DLD1 (cell line): Measurements from ENCODE around the gene CEP250.

Experiments used
- in situ Hi-C: cut with HindIII; loops from 2 replicates; pipeline ENCODE4 v1.10.0; 2017; ENCODE audit warnings: low sequenced_read_pairs

The CEP250 gene, protein sequence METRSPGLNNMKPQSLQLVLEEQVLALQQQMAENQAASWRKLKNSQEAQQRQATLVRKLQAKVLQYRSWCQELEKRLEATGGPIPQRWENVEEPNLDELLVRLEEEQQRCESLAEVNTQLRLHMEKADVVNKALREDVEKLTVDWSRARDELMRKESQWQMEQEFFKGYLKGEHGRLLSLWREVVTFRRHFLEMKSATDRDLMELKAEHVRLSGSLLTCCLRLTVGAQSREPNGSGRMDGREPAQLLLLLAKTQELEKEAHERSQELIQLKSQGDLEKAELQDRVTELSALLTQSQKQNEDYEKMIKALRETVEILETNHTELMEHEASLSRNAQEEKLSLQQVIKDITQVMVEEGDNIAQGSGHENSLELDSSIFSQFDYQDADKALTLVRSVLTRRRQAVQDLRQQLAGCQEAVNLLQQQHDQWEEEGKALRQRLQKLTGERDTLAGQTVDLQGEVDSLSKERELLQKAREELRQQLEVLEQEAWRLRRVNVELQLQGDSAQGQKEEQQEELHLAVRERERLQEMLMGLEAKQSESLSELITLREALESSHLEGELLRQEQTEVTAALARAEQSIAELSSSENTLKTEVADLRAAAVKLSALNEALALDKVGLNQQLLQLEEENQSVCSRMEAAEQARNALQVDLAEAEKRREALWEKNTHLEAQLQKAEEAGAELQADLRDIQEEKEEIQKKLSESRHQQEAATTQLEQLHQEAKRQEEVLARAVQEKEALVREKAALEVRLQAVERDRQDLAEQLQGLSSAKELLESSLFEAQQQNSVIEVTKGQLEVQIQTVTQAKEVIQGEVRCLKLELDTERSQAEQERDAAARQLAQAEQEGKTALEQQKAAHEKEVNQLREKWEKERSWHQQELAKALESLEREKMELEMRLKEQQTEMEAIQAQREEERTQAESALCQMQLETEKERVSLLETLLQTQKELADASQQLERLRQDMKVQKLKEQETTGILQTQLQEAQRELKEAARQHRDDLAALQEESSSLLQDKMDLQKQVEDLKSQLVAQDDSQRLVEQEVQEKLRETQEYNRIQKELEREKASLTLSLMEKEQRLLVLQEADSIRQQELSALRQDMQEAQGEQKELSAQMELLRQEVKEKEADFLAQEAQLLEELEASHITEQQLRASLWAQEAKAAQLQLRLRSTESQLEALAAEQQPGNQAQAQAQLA (N-terminal part only)

DNA sequence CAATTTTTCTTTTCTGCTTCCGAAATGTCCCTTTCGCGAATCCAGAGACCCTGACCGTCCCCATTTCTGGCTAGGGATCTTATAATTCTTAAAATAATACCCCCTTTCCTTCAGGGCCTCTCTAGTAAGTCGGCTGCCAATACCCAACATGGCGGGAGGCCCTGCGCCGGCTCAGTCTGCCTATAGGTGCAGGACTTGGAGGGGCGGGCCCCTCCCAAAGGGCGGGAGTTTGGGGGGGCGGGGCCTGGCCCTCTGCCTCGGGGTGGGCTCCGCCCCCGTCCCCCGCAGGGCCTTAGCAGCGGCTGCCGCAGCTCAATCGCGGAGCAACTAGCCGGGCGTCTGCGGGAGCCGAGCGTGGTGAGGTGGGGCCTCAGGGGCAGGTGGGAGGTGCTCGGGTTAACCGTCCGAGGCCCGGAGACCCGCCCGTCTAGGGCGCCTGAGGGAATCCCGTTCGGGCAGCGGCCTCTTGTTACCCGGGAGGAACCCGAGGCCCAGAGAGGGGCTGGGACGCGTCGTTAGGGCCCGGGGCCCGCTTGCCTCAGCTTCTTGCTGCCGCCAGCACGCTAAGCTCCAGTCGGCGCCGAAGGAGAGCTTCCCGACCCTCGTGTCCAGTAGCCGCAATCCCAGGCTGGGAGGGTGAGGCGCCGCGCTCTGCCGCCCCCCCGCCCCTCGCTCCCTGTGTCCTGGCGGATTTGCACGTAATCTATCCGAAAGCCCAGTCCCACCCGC is at the start of gene CEP250:
CEP250 (plus strand) TSS at position 718 of the 729 bp plus-strand sequence. CDS start 6,770 bp downstream, outside the sequence.
- in situ Hi-C loops, result loop anchor here (5.0 kb wide), 1 partner anchor 42 kb away; no protein-coding TSS in a partner anchor

DNA sequence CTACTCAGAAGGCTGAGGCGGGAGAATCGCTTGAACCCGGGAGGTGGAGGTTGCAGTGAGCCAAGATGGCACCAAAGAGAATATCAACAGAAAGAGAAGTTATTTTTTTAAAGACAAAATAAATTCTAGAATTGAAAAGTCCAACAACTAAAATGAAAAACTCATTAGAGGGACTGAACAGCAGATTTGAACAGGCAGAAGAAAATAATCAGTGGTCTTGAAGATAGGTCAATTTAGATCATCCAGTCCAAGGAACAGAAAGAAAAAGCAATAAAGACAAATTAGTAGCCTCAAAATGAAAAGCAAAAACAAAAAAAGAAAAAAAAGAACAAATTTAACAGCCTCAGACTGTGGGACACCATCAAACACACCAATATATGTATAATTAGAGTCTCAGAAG is 49.6 kb upstream of the CEP250 start:
- in situ Hi-C loops, result no loop called here

DNA sequence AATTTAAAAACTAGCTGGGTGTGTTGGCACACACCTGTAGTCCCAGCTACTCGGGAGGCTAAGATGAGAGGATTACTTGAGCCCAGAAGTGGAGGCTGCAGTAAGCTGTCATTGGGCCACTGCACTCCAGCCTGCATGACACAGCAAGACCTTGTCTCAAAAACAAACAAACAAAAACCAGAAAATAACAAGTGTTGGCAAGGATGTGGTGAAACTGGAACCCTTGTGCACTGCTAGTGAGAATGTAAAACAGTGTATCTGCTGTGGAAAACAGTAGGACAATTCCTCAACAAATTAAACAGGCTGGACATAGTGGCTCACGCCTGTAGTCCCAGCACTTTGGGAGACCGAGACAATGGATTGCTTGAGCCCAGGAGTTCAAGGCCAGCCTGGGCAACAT is 47.1 kb upstream of the CEP250 start:
- in situ Hi-C loops, result no loop called here

DNA sequence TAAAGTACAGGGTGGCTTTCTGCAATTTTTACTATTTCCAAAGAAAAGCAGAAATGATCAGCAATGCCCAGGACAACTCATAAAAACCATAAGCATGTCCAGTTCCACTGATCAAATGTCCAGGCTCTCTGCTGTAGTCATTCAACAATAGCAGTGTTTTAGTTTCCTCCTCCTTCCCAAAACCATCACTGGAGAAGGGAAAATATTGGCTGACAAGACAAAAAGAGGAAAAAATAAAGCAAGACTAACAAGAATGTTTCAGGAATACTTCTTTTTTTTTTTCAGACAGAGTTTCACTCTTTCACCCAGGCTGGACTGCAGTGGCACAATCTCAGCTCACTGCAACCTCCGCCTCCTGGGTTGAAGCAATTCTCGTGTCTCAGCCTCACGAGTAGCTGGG is 45.9 kb upstream of the CEP250 start:
- in situ Hi-C loops, result no loop called here

DNA sequence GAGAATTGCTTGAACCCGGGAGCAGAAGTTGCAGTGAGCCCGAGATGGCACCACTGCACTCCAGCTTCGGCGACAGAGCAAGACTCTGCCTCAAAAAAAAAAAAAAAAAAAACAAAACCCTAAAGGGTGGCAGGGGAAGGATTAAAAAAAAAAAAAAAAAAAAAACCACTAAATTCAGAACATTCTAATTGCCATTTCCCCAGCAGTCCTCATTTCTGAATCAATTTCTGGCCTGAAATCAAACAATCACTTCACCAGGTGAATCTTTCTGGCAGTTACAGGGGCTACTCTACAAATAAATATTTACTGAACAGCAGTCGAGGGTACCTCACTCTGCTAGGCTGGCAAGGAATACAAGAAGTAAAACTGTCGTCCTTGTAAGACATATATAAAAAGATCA is 44.8 kb upstream of the CEP250 start:
- in situ Hi-C loops, result no loop called here

DNA sequence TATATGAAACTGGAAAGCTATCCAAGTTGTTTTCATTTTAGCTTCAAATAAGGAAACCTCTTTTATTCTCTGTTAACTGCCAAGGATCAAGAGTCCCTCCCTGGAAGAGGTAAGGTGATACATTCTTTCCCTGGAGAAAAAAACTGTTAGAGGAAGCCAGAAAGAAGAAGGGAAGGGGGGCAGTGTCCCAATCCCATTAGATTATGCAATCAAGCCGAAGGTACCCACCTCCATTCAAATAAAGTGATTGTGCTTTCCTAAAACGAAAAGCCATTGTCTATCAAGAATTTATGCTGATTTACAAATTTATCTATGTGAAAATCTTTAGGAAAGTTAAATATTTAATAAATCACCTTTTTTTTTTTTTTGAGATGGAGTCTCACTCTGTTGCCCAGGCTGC is 34.1 kb upstream of the CEP250 start:
- in situ Hi-C loops, result no loop called here

DNA sequence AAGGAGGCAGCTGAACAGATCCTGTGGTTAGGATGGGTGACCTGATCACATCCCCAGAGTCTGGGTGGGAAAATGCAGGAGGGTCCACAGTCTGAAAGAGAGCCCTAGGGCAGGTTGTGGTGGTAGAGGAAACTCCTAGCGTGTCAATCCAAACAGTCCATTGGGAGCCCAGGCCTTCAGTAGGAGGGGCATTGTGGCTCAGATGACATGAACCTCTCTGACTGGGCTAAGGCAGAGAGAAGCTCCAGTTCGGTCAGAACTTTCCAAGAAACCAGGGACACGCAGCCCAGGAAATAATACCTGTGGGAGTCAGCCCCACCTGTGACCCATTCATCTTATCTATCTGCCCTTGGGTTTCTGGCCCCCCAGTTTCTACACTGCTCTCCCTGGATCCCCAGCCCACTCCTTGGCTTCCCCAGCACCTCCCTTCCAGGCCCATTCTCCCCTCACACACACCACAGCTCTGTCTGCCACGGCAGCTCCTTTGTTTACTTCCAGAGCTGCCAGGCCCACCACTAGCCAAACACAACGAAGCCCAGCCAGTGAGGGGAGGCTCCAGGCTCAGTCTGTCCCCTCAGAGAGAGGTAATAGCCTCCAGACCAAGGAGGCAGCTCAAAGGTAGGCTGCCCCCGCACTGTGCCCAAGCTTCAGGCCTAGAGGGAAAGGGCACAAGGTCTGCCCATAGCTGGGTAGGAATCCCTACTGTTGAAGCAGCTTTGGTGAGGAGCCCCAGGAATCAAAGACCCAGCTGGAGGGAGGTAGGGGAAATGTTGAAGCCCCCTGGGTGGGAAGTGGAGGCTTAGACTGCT is 23.6 kb upstream of the CEP250 start:
- in situ Hi-C loops, result no loop called here

DNA sequence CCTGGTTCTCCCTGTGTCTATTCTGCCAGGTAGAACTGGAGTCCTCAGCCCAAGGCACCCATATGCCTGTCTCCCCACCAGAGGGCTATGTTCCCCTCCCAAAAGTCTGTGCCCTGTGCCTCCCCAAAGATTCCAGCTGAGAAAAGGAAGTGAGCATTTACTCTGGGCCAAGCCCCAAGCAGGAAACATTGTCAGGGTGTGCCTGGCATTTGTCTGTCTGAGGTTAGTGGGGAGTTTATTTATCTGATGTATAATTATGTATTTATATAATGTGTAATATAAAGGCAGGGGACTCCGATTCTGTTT is 23.0 kb upstream of the CEP250 start:
- in situ Hi-C loops, result no loop called here

DNA sequence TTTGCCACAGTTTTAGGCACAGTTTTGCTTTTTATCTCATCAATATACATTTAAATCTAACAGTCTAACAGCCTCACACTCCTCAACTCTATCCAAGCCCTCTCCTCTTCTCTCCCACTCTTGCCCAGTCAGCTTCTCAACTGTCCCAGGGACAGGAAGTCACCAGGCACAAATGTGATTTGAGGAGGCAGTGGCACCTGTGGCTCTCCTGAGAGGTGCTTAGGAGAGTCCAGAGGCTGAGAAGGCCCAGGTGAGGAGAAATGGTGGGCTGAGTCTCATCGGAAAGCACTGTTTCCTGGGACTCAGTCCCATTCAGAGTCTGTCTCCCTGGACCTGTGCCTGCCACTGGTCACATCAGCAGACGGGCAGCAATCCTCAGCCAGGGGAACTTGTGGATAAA is 22.1 kb upstream of the CEP250 start:
- in situ Hi-C loops, result no loop called here

DNA sequence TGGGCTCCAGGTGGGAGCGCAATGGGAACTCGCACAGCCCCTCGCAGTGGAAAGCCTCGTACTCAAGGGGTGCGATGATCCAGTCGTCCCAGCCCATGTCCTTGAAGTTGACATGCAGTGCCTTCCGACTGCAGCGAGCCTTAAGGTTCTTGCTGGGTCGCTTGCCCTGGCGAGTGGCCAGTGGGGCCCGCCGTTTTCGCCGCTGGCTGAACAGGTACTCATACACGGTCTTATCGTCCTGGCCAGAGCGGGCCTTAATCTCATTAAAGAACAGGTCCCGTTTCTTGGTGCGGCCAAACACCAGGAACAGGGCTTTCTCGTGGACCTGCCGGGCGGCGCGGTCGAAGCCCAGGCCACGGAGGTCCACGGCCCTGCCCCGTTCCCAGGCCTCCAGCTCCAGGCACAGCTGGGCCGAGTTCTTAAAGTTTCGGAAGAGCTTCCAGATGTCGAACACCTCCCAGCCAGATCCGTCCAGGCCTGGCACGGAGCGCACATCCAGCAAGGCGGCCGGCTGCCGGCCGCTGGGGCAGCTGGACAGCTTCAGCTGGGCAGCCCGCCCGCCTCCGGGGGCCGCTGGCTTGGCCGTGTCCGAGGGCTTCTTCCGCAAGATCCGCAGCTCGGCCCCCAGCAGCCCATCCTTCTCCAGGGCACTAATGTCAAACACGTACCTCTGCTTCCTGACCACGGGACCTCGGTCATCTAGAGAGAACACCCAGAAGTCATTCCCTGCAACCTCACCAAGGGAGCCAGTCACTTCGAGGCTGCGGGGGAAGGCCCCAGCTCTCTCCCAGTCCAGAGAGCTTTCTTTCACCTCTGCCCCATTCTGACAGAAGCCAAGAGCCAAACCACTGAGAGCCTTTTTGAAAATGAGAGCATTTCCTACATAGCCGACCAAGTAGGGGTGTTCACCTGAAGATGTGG is 21.1 kb upstream of the CEP250 start:
- in situ Hi-C loops, result no loop called here

DNA sequence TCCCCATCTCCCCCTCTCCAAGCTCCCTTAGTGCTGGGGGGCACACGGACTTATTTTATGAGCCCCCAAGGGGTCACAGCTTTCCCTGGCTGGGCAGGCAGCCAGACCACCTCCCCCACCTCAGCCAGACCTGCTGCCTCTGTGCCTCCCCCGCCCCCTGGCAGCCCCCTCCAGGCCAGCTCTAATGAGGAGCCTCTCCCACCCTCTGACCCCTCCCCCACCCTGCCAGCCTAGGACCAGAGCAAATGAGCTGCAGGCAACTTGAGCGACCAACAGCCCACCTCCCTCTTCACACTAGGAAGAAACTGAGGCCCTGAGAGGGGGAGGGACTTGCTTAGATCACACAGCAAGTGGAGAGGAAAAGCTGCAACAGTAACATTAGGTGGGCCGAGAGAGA is 19.2 kb upstream of the CEP250 start:
- in situ Hi-C loops, result no loop called here

DNA sequence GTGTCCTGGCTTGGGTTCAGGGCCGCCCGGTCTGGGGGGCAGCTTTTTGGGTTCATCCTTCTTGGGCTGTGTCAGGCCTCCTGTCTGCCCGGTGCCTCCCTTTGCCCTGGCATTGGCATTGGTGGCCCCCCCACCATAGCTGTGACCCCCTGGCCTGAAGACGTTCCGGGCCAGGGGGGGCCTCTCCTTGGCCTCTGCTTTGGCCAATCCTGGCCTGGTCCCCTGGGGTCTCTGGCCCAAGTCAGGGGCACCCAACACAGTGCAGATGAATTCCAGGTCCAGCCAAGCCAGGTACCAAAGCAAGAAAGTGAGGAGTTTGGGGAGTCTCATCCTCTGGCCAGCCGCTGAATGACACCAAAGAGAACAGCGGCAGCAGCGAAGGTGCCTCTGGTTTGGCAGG is 17.8 kb upstream of the CEP250 start:
- in situ Hi-C loops, result no loop called here

DNA sequence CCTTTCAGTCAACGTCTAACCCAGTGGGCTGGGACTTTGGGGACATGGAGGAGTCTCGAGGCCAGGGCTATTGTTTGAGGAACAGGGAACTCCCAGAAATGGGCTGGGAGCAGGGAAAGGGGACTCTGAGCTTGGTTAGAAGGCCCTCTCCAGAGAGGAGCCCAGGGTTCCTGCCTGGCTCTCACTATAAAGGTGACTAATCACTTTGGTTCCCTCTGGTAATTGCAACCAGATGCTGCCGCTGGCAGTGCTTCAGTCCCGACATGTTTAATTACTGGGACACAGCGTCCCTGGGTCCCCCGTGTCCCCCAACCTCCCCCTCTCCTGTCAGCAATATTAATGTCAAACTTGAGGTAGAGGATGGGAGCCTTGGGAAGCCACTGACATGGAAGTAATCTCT is 12.4 kb upstream of the CEP250 start:
- in situ Hi-C loops, result no loop called here

DNA sequence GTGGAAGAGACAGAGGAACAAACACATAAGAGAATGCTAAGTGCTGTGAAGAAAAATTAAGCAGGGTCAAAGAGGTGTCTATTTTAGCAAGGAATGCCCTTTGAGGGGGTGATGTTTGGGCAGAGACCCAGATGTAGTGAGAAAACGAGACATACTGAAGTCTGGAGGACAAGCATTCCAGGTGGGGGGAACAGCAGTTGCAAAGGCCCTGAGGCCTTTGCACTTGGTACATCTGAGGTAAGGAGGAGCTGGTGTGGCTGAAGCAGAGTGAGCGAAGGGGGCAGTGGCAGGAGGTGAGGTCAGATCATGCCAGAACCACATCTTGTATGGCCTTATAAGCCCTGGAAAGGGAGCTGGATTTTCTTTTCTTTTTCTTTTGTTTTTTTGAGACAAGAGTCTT is 11.2 kb upstream of the CEP250 start:
- in situ Hi-C loops, result no loop called here

DNA sequence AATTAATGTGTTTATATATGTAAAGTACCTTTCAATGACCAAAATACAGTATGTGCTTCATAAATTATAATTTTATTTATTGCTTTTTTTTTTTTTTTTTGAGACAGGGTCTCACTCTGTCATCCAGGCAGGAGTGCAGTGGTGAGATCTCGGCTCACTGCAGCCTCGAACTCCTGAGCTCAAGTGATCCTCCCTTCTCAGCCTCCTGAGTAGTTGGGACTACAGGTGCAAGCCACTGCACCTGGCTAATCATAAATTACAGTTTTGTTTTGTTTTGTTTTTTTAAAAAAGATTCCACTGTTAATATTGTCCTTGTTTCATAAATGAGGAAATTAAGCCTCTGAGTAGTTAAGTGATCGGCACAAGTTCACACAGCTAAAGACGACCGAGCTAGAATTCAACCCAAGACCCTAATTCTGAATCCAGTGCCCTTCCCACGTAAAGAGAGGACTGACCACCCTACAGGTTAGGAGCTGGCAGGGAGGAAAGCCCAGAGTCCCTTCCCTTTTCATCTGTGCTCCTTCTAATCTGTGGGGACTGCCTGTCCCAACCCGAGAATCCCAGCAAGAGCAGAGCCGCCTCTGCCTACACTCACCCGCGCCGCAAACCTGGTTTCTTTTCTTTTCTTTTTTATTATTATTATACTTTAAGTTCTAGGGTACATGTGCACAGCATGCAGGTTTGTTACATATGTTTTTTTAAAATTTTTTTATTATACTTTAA is 8.9 kb upstream of the CEP250 start:
- in situ Hi-C loops, result no loop called here

DNA sequence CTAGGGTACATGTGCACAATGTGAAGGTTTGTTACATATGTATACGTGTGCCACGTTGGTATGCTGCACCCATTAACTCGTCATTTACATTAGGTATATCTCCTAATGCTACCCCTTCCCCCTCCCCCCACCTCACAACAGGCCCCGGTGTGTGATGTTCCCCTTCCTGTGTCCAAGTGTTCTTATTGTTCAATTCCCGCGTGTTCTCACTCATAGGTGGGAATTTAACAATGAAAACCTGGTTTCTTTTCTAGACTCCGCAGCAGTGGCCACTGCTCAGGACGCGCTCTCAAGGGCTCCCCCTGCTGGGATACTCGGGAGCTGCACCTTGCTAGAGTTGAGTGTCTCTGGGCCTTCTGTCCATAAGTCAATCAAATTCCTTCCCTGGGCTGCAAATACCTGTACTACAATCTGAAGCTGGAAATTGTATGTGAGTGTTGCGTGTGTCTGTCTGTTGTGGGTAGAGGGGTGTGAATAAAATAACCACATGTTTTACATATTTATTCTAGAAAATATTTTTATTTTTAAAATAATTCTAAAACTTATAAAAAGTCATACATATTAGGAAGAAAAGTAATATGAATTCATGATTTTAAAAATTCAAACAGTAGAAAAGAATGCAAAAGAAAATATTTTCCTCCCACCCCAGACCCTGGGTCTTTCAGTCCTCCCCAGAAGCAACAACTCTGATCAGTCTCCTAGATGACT is 8.2 kb upstream of the CEP250 start:
- in situ Hi-C loops, result no loop called here

DNA sequence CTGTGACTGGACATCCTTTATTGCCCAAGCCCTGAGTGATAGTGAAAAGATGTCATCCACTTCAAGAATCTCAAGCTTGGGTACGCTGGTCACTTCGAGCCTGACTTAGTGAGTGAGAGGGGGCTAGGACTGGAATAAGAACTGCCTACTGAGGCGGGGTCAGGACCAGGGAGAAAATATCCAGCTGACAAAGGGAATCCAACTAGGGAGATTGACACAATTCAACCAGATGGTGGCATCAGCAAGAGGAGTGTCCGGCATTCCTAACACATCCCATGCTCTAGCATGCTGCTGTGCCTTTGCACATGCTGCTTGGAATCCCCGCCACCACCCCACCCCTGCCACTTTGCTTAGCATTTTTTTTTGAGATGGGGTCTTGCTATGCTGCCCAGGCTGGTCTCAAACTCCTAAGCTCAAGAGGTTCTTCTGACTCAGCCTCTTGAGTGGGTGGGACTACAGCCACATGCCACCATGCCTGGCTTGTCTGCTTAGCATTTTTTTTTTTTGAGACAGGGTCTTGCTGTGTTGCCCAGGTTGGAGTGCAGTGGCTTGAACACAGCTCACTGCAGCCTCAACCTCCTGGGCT is 6.5 kb upstream of the CEP250 start:
- in situ Hi-C loops, result no loop called here
